Measurements from ENCODE around the gene RALGDS. TPM values are rescaled to one million over a fixed set of nuclear protein-coding genes. Genes with fewer than 3 reads are reported as not detected.

Gene RALGDS
- total RNA-seq, 1 donor from 2014 or later, result 80.6 TPM

DNA sequence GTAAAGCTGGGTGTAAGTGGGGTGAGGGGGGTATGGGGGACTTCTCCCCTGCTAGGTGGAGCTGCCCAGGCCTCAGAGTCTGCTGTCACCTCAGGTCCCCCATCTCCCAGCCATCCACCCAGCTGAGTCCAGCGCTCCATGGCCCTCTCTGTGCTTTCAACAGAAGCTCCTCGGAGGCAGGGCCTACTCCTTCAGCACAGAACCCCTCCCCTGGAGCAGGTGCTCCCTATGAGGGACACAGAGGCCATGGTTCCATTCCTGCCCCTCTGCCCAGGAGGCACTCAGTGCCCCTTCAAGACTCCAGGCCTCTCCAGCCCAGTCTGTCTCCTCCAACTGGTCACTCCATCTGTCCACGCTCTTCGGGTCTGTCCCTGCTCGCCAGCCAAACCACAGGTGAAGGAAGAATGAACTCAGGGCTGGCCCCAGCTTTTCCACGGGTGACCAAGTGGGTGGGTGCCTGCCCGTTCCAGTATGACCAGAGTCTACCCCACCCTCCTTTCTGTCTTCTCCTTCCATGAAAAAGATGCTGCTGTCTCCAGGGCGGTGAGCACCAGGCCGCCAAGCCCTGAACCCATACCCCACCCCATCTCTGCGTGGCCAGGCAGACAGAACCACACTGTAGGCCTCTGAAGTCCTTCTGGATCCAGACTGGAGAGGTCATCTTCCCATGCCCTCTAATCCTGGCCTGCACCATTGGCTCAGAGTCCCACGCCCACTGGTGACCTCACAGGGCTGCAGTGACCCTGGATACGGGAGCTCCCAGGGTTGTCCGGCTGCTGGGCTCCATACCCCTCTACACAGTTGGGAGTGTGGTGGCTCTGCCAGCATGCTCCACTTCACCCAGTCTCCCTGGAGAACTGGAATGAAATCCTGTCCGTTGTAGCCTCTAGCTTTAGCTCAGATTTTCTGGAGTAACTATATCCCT is 30.8 kb upstream of the RALGDS start:
- TF ChIP-seq, protein P1, sequence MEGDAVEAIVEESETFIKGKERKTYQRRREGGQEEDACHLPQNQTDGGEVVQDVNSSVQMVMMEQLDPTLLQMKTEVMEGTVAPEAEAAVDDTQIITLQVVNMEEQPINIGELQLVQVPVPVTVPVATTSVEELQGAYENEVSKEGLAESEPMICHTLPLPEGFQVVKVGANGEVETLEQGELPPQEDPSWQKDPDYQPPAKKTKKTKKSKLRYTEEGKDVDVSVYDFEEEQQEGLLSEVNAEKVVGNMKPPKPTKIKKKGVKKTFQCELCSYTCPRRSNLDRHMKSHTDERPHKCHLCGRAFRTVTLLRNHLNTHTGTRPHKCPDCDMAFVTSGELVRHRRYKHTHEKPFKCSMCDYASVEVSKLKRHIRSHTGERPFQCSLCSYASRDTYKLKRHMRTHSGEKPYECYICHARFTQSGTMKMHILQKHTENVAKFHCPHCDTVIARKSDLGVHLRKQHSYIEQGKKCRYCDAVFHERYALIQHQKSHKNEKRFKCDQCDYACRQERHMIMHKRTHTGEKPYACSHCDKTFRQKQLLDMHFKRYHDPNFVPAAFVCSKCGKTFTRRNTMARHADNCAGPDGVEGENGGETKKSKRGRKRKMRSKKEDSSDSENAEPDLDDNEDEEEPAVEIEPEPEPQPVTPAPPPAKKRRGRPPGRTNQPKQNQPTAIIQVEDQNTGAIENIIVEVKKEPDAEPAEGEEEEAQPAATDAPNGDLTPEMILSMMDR (IDR thresholded peaks at IDR 0.05; ENCODE audit: unreplicated experiment), result no peak
- no peak overlapping the region for H3K4me3 Mint-ChIP-seq (ENCODE audit: unreplicated experiment)
- peaks cover 14% of the 10 kb centered on the region for H3K4me1 Mint-ChIP-seq (ENCODE audit: unreplicated experiment)
- no peak overlapping the region for H3K27ac Mint-ChIP-seq (ENCODE audit: unreplicated experiment)
- H3K36me3 Mint-ChIP-seq (ENCODE audit: low read depth, unreplicated experiment), result peaks cover 12% of the 10 kb centered on the region
- DNase-seq (ENCODE audit: low spot score), result no peak
- no peaks in the 10 kb centered on the region for H3K9me3 Mint-ChIP-seq (ENCODE audit: unreplicated experiment)
- peaks cover 12% of the 10 kb centered on the region for H3K27me3 Mint-ChIP-seq (ENCODE audit: unreplicated experiment)

GRCh38 chr9:133151041-133151440 is 30.0 kb upstream of the RALGDS start:
- peaks cover 18% of the 10 kb centered on the region for H3K4me1 Mint-ChIP-seq (ENCODE audit: unreplicated experiment)
- TF ChIP-seq, protein P1 (IDR thresholded peaks at IDR 0.05; ENCODE audit: unreplicated experiment), result no peak
- DNase-seq (ENCODE audit: low spot score), result no peak
- peaks cover 17% of the 10 kb centered on the region for H3K36me3 Mint-ChIP-seq (ENCODE audit: low read depth, unreplicated experiment)
- no peak overlapping the region for H3K27ac Mint-ChIP-seq (ENCODE audit: unreplicated experiment)
- peaks cover 19% of the 10 kb centered on the region for H3K27me3 Mint-ChIP-seq (ENCODE audit: unreplicated experiment)
- H3K9me3 Mint-ChIP-seq (ENCODE audit: unreplicated experiment), result no peaks in the 10 kb centered on the region
- H3K4me3 Mint-ChIP-seq (ENCODE audit: unreplicated experiment), result no peak overlapping the region

DNA sequence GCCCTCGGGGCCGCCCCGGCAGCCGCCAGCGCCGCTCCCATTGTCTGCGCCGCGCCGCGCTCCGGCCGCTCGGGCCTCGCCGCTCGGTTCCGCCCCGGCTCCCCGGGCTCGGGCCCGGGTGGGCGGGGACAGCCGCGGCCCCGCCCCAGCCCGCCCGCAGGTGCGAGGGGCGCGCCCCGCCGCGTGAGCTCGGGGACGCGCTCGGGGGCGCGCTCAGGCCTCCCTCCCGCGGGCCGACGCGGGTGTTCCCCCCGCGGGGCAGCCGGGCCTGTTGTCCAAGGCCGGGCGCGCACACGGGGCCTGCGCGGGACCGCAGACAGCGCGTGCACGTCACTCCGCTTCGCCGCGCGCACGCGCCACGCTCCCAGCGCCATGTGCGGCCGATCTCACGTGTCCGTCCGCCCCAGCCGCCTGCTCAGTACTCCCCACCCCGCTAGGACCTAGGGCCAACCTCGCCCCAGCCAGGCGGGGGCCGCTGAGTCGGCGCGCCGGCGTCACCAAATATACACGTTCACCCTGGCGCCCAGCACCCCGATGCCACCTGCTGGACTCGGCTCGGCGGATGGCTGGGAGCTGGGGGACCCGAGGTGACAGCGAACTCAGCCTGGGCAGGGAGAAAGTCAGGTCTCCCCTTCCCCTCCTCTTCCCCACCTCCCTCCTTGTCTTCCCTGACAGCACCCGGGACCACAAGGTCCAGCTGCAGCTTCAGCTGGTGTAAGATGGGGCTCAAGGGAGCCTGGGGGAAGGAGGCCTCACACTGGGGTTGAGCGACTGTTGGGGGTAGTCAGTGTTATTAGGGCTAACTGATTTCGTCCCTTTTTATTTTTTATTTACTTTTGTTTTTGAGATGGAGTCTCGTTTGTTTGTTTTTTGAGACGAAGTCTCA is 28.3 kb upstream of the RALGDS start:
- Mint-ChIP-seq H3K9me3 (ENCODE audit: unreplicated experiment) (no peaks in the 10 kb centered on the region), H3K27me3 (ENCODE audit: unreplicated experiment) (peaks cover 23% of the 10 kb centered on the region), H3K4me1 (ENCODE audit: unreplicated experiment) (peaks cover 33% of the 10 kb centered on the region), H3K27ac (ENCODE audit: unreplicated experiment) (no peak overlapping the region), H3K36me3 (ENCODE audit: low read depth, unreplicated experiment) (peaks cover 14% of the 10 kb centered on the region), H3K4me3 (ENCODE audit: unreplicated experiment) (peak overlapping the region; percentile 71)
- peak; percentile 82 for DNase-seq (ENCODE audit: low spot score)
- TF ChIP-seq, protein P1 (IDR thresholded peaks at IDR 0.05; ENCODE audit: unreplicated experiment), result no peak

- peaks cover 23% of the 10 kb centered on the region for H3K27me3 Mint-ChIP-seq (ENCODE audit: unreplicated experiment)
- TF ChIP-seq, protein P1 (IDR thresholded peaks at IDR 0.05; ENCODE audit: unreplicated experiment), result no peak
- peak overlapping the region; percentile 94 for H3K4me3 Mint-ChIP-seq (ENCODE audit: unreplicated experiment)
- H3K36me3 Mint-ChIP-seq (ENCODE audit: low read depth, unreplicated experiment), result peaks cover 12% of the 10 kb centered on the region
- H3K9me3 Mint-ChIP-seq (ENCODE audit: unreplicated experiment), result no peaks in the 10 kb centered on the region
- H3K27ac Mint-ChIP-seq (ENCODE audit: unreplicated experiment), result peak overlapping the region; percentile 98
- DNase-seq (ENCODE audit: low spot score), result peak; percentile 41
- peaks cover 33% of the 10 kb centered on the region for H3K4me1 Mint-ChIP-seq (ENCODE audit: unreplicated experiment)
Measured at GRCh38 chr9:133148199-133149129, 27.4 kb upstream of the RALGDS start.

All from endothelial cell (in vitro differentiated cells).